Peyer's patch (tissue), 4 donors: ENCODE results near the gene ZNF555.

Source experiments
- CTCF ChIP-seq, 6 experiments: fragments of 450-650 bp in 4 of 6; fragments of 200-600 bp in 2 of 6; sonication (generic) in 1 of 6; IDR thresholded peaks; one replicate each; pipeline ENCODE4 v1.5.1; 2017 to 2019; ENCODE audit warnings: antibody characterized with exemption in 6 of 6, mild to moderate bottlenecking in 3 of 6, moderate library complexity in 1 of 6
- POLR2A ChIP-seq, 2 donors: fragments of 450-650 bp; IDR thresholded peaks; one replicate each; pipeline ENCODE4 v1.5.1; 2017; ENCODE audit warnings: antibody characterized with exemption in 2 of 2, mild to moderate bottlenecking in 2 of 2, moderate library complexity in 2 of 2

DNA sequence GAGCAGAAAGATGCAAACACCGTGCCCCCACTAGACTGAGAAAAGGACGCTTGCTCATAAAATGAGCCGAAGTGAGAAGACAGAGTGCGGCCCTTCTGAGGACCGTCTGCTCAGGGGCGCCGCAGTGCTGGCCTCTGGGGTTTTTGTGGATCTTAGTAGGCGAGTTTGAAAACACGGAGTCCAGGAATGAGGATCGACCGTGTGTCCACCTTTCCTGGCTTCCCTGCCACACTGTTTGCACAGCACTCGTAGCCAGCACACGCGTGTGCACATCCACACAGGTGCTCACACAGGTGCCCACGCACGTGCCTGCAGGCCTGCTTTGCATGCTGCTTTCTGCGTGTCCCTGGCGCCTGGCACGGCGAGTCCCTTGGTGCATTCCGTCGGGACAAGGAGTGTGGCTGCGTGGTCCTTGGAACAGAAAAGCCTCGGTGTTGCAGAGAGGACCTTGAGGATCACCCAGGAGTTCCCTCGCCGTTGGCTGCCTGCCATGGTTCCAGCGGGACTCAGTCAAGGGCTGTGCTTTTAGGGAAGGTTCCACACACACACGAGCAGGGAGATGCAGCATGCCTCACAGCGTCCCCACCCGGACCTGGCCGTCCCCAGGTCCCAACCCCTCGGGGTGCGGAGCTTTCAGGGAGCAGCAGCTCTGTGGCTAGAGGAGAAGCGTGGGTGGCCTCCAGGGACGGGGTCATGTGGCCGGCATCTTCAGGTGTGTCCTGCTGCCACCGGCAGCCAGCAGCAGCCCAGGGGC is 31.7 kb upstream of the ZNF555 start:
- TF ChIP-seq CTCF (IDR thresholded peaks at IDR 0.05) (no peak), POLR2A (IDR thresholded peaks at IDR 0.05) (no peak)
